ENCODE results near the gene GGT5. TPM values are rescaled to one million over a fixed set of nuclear protein-coding genes. Genes with fewer than 3 reads are reported as not detected.

GGT5 gene
- total and polyA plus RNA-seq, 9 donors, result 4.6 to 34.0 (median 21.4) TPM

GRCh38 chr22:24190159-24190540, 54.7 kb downstream of the GGT5 start:
- 79 to 84% (median 80%) methylated on average over 14 of the region's 14 CpGs for WGBS, 3 donors
- no peak overlapping the region for H3K27ac ChIP-seq

GRCh38 chr22:24189249-24190158, 55.4 kb downstream of the GGT5 start:
- no peak overlapping the region for H3K27ac ChIP-seq
- 33 to 44% (median 39%) methylated on average over 23 of the region's 23 CpGs for WGBS, 3 donors
- H3K4me3 ChIP-seq, result no peak overlapping the region
- intact Hi-C loops (cut with DNase I), result loop anchor here (5.0 kb wide), 3 partner anchors 53 to 333 kb away; partner anchors contain the start of gene GGT5 (in 3 of the 4)
- TF ChIP-seq POLR2A (IDR thresholded peaks at IDR 0.05) (peak; percentile 32), EP300 (IDR thresholded peaks at IDR 0.05) (no peak), CTCF (IDR thresholded peaks at IDR 0.05) (peak; percentile 75 to 97 (median 91))
- peaks cover 5% of the 10 kb centered on the region for H3K4me1 ChIP-seq (ENCODE audit: insufficient read depth)
- no peaks in the 10 kb centered on the region for H3K36me3 ChIP-seq
- no peaks in the 10 kb centered on the region for H3K27me3 ChIP-seq
- DNase-seq, result peak; percentile 72 to 84 (median 80)
- H3K9me3 ChIP-seq, result no peaks in the 10 kb centered on the region

More at GRCh38 chr22:24190159-24190540, 54.7 kb downstream of the GGT5 start:
- Histone ChIP-seq H3K9me3 (no peaks in the 10 kb centered on the region), H3K4me3 (no peak overlapping the region), H3K27me3 (no peaks in the 10 kb centered on the region), H3K4me1 (ENCODE audit: insufficient read depth) (peaks cover 5% of the 10 kb centered on the region), H3K36me3 (no peaks in the 10 kb centered on the region)
- DNase-seq, result peak in 3 of 5 donors; percentile 32 to 47 (median 35)
- no peak for TF ChIP-seq EP300 (IDR thresholded peaks at IDR 0.05)
- TF ChIP-seq CTCF (IDR thresholded peaks at IDR 0.05), result no peak
- no peak for TF ChIP-seq POLR2A (IDR thresholded peaks at IDR 0.05)
- intact Hi-C loops (cut with DNase I), result loop anchor here in 1 of 4 donors (5.0 kb wide), 1 partner anchor 57 kb away; the partner anchor contains the start of gene GGT5

GRCh38 chr22:24188705-24189248, 56.1 kb downstream of the GGT5 start:
- peak in 2 of 5 donors; percentile 20 to 31 for DNase-seq
- H3K27me3 ChIP-seq, result no peaks in the 10 kb centered on the region
- no peaks in the 10 kb centered on the region for H3K36me3 ChIP-seq
- H3K4me1 ChIP-seq (ENCODE audit: insufficient read depth), result peaks cover 5% of the 10 kb centered on the region
- intact Hi-C loops (cut with DNase I), result loop anchor here in 3 of 4 donors (5.0 kb wide), 3 partner anchors 54 to 334 kb away; partner anchors contain the start of gene GGT5 (in 2 of the 3)
- H3K4me3 ChIP-seq, result no peak overlapping the region
- TF ChIP-seq POLR2A (IDR thresholded peaks at IDR 0.05) (no peak), CTCF (IDR thresholded peaks at IDR 0.05) (no peak), EP300 (IDR thresholded peaks at IDR 0.05) (no peak)
- no peaks in the 10 kb centered on the region for H3K9me3 ChIP-seq
- no peak overlapping the region for H3K27ac ChIP-seq
- WGBS, 3 donors, result 74 to 80% (median 76%) methylated on average over 16 to 17 of the region's 17 CpGs

- H3K4me3 ChIP-seq, result no peak overlapping the region
- no peak for TF ChIP-seq CTCF (IDR thresholded peaks at IDR 0.05)
- no peaks in the 10 kb centered on the region for H3K36me3 ChIP-seq
- intact Hi-C loops (cut with DNase I), result loop anchor here in 3 of 4 donors (5.0 kb wide), 3 partner anchors 54 to 334 kb away; partner anchors contain the start of gene GGT5 (in 2 of the 3)
- H3K4me1 ChIP-seq (ENCODE audit: insufficient read depth), result peaks cover 5% of the 10 kb centered on the region
- H3K27me3 ChIP-seq, result no peaks in the 10 kb centered on the region
- 90% methylated on average over 35 to 37 of the region's 37 CpGs for WGBS, 3 donors
- DNase-seq, result peak in 2 of 5 donors; percentile 19 to 34
- no peak overlapping the region for H3K27ac ChIP-seq
- no peaks in the 10 kb centered on the region for H3K9me3 ChIP-seq
These were observed 56.9 kb downstream of the GGT5 start for GRCh38 chr22:24187731-24188644.
